IPS DF 4.7 (cell line): ENCODE measurements around the gene F5.
A peak's percentile ranks its signal among the peaks of the same experiment; 100 is the strongest.

Experiments used
- DNase-seq: peaks from one replicate; pipeline ENCODE4 v3.0.0-alpha.2; 2013; ENCODE audit warnings: low spot score; ENCODE audit errors: extremely low read depth

F5 gene

GRCh38 chr1:169586395-169587255 lies at the start of gene F5:
TSS of gene F5 (minus strand) at chr1:169586481. CDS start at chr1:169586386, 95 bp downstream.
- DNase-seq, result peak; percentile 44

- DNase-seq, result no peak
Measured at GRCh38 chr1:169634877-169635276, 48.6 kb upstream of the F5 start.

GRCh38 chr1:169634145-169634544 lies 47.9 kb upstream of the F5 start:
- DNase-seq, result no peak

GRCh38 chr1:169631249-169631648 lies 45.0 kb upstream of the F5 start:
- no peak for DNase-seq

GRCh38 chr1:169630006-169630405 lies 43.7 kb upstream of the F5 start, which contains the start of gene SELP:
TSS of gene SELP (minus strand) at chr1:169630124. CDS start at chr1:169630074, 50 bp downstream.
- no peak for DNase-seq

GRCh38 chr1:169624912-169625311 lies 38.6 kb upstream of the F5 start:
- no peak for DNase-seq

GRCh38 chr1:169624122-169624521 lies 37.8 kb upstream of the F5 start:
- no peak for DNase-seq

- no peak for DNase-seq
Measured at GRCh38 chr1:169623132-169623926, 37.0 kb upstream of the F5 start.

- DNase-seq, result no peak
Measured at GRCh38 chr1:169620565-169620964, 34.3 kb upstream of the F5 start.

- no peak for DNase-seq
Measured at GRCh38 chr1:169618367-169618766, 32.1 kb upstream of the F5 start.

GRCh38 chr1:169615803-169616202 lies 29.5 kb upstream of the F5 start:
- DNase-seq, result no peak

- DNase-seq, result no peak
Measured at GRCh38 chr1:169610858-169611257, 24.6 kb upstream of the F5 start.

- no peak for DNase-seq
Measured at GRCh38 chr1:169610108-169610507, 23.8 kb upstream of the F5 start.

- no peak for DNase-seq
Measured at GRCh38 chr1:169608226-169608625, 21.9 kb upstream of the F5 start.

- DNase-seq, result no peak
Measured at GRCh38 chr1:169604781-169605560, 18.7 kb upstream of the F5 start.

- DNase-seq, result no peak
Measured at GRCh38 chr1:169601096-169601881, 15.0 kb upstream of the F5 start.

- peak; percentile 53 for DNase-seq
Measured at GRCh38 chr1:169595764-169596711, 9.8 kb upstream of the F5 start.

GRCh38 chr1:169594391-169594790 lies 8.1 kb upstream of the F5 start:
- no peak for DNase-seq

GRCh38 chr1:169590932-169591331 lies 4.7 kb upstream of the F5 start:
- no peak for DNase-seq
